ENCODE data around the gene ZNF444.

DNA sequence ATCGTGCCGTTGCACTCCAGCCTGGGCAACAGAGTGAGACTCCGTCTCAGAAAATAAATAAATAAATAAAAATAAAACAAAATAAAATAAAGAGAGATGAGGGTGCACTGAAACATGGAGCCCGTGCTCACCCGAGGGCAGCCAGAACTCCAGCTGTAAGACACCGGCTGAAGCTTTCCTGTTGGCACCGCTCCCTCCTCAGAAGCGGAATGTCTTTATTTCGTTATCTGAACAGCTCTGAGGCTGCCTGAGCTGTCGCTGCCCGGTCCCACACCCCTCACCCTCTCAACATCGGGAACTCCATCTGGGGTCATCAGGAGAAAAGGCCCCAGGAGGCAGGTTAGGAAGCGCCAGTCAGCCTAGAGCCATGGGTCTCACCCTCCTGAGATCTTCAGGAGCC, 44.4 kb upstream of the ZNF444 start:
- TF ChIP-seq, protein P1, sequence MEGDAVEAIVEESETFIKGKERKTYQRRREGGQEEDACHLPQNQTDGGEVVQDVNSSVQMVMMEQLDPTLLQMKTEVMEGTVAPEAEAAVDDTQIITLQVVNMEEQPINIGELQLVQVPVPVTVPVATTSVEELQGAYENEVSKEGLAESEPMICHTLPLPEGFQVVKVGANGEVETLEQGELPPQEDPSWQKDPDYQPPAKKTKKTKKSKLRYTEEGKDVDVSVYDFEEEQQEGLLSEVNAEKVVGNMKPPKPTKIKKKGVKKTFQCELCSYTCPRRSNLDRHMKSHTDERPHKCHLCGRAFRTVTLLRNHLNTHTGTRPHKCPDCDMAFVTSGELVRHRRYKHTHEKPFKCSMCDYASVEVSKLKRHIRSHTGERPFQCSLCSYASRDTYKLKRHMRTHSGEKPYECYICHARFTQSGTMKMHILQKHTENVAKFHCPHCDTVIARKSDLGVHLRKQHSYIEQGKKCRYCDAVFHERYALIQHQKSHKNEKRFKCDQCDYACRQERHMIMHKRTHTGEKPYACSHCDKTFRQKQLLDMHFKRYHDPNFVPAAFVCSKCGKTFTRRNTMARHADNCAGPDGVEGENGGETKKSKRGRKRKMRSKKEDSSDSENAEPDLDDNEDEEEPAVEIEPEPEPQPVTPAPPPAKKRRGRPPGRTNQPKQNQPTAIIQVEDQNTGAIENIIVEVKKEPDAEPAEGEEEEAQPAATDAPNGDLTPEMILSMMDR (IDR thresholded peaks at IDR 0.05; ENCODE audit: insufficient read depth, low read length, poor library complexity, severe bottlenecking): no peak
- no peak for TF ChIP-seq EZH2phosphoT487 (conservative IDR thresholded peaks at IDR 0.05; ENCODE audit: low read length)

All from SU-DHL-6 (cell line).